ENCODE data around the gene EDC4. TPM values are rescaled to one million over a fixed set of nuclear protein-coding genes. Genes with fewer than 3 reads are reported as not detected.

Gene EDC4, protein sequence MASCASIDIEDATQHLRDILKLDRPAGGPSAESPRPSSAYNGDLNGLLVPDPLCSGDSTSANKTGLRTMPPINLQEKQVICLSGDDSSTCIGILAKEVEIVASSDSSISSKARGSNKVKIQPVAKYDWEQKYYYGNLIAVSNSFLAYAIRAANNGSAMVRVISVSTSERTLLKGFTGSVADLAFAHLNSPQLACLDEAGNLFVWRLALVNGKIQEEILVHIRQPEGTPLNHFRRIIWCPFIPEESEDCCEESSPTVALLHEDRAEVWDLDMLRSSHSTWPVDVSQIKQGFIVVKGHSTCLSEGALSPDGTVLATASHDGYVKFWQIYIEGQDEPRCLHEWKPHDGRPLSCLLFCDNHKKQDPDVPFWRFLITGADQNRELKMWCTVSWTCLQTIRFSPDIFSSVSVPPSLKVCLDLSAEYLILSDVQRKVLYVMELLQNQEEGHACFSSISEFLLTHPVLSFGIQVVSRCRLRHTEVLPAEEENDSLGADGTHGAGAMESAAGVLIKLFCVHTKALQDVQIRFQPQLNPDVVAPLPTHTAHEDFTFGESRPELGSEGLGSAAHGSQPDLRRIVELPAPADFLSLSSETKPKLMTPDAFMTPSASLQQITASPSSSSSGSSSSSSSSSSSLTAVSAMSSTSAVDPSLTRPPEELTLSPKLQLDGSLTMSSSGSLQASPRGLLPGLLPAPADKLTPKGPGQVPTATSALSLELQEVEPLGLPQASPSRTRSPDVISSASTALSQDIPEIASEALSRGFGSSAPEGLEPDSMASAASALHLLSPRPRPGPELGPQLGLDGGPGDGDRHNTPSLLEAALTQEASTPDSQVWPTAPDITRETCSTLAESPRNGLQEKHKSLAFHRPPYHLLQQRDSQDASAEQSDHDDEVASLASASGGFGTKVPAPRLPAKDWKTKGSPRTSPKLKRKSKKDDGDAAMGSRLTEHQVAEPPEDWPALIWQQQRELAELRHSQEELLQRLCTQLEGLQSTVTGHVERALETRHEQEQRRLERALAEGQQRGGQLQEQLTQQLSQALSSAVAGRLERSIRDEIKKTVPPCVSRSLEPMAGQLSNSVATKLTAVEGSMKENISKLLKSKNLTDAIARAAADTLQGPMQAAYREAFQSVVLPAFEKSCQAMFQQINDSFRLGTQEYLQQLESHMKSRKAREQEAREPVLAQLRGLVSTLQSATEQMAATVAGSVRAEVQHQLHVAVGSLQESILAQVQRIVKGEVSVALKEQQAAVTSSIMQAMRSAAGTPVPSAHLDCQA (N-terminal part only)
- polyA plus RNA-seq (2011; rRNA removed), result 18.7 and 31.6 TPM in 2 replicates
- 68.6 and 108 TPM in 2 replicates for polyA minus RNA-seq (2011; rRNA and poly(A)+ RNA removed)

- TF ChIP-seq CTCF (IDR thresholded peaks at IDR 0.05; ENCODE audit: low read depth, low read length), result no peak
- Histone ChIP-seq H3K4me3 (ENCODE audit: low read depth, low read length) (peak within 1 kb of the TSS; percentile 95), H3K27me3 (ENCODE audit: control insufficient read depth, insufficient read depth, low read length) (no peaks in the 10 kb centered on the region), H3K9me3 (ENCODE audit: control insufficient read depth, insufficient read depth, low read length) (no peaks in the 10 kb centered on the region; the same call in 1 of the 2 replicates), H3K27ac (ENCODE audit: low read depth, low read length) (peak within 1 kb of the TSS; percentile 57)
- ChIA-PET CTCF (interaction anchor here (2.8 kb wide), 1 partner anchor 11 kb away, joined by 25 read pairs; the partner anchor contains the start of gene NRN1L), POLR2A (interaction anchor here (0.8 to 1.4 kb wide), 4 partner anchors 19 to 63 kb away, joined by 3 read pairs; partner anchors contain the start of gene CENPT)
- DNase-seq (ENCODE audit: low read depth, low spot score), result peak; percentile 49
Observed at GRCh38 chr16:67872631-67873434, at the start of gene EDC4. EDC4 (plus strand) TSS chr16:67873052; CDS start chr16:67873262, 210 bp downstream.

- CTCF ChIA-PET, result interaction anchor here (2.6 kb wide), 1 partner anchor 8 kb away, joined by 17 read pairs; no protein-coding TSS in a partner anchor
- no peak for DNase-seq (ENCODE audit: low read depth, low spot score)
Observed at GRCh38 chr16:67825119-67825518, 47.7 kb upstream of the EDC4 start.

DNA sequence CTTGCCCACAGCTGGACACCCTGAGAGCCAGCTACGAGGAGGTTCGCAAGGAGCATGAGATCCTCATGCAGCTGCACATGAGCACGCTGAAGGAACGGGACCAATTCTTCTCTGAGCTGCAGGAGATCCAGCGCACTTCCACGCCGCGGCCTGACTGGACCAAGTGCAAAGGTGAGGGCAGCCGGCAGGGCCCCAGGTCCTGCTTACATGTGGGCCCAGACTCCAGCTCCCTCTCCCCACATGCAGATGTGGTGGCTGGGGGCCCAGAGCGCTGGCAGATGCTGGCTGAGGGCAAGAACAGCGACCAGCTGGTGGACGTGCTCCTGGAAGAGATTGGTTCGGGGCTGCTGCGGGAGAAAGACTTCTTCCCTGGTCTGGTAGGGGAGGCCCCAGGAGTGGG, 46.9 kb upstream of the EDC4 start:
- Histone ChIP-seq H3K27me3 (ENCODE audit: control insufficient read depth, insufficient read depth, low read length) (no peaks in the 10 kb centered on the region), H3K4me3 (ENCODE audit: low read depth, low read length) (no peak overlapping the region), H3K27ac (ENCODE audit: low read depth, low read length) (no peak overlapping the region), H3K9me3 (ENCODE audit: control insufficient read depth, insufficient read depth, low read length) (no peaks in the 10 kb centered on the region)
- no peak for TF ChIP-seq CTCF (IDR thresholded peaks at IDR 0.05; ENCODE audit: low read depth, low read length)
- DNase-seq (ENCODE audit: low read depth, low spot score), result no peak
- POLR2A ChIA-PET, result interaction anchor here (0.8 kb wide), 1 partner anchor 15 kb away, joined by 3 read pairs; no protein-coding TSS in a partner anchor
- CTCF ChIA-PET, result interaction anchor here (2.6 kb wide), 1 partner anchor 9 kb away, joined by 17 read pairs; no protein-coding TSS in a partner anchor

More at GRCh38 chr16:67825119-67825518, 47.7 kb upstream of the EDC4 start:
- no peak for TF ChIP-seq CTCF (IDR thresholded peaks at IDR 0.05; ENCODE audit: low read depth, low read length)
- no peaks in the 10 kb centered on the region for H3K9me3 ChIP-seq (ENCODE audit: control insufficient read depth, insufficient read depth, low read length)
- H3K27ac ChIP-seq (ENCODE audit: low read depth, low read length), result no peak overlapping the region
- POLR2A ChIA-PET, result no interaction called here
- no peaks in the 10 kb centered on the region for H3K27me3 ChIP-seq (ENCODE audit: control insufficient read depth, insufficient read depth, low read length)
- no peak overlapping the region for H3K4me3 ChIP-seq (ENCODE audit: low read depth, low read length)

GRCh38 chr16:67828651-67829050, 44.2 kb upstream of the EDC4 start:
- POLR2A ChIA-PET, result no interaction called here
- H3K27me3 ChIP-seq (ENCODE audit: control insufficient read depth, insufficient read depth, low read length), result no peaks in the 10 kb centered on the region
- CTCF ChIA-PET, result no interaction called here
- DNase-seq (ENCODE audit: low read depth, low spot score), result no peak
- H3K27ac ChIP-seq (ENCODE audit: low read depth, low read length), result no peak overlapping the region
- H3K4me3 ChIP-seq (ENCODE audit: low read depth, low read length), result no peak overlapping the region
- no peaks in the 10 kb centered on the region for H3K9me3 ChIP-seq (ENCODE audit: control insufficient read depth, insufficient read depth, low read length)
- TF ChIP-seq CTCF (IDR thresholded peaks at IDR 0.05; ENCODE audit: low read depth, low read length), result no peak

Data from AG04450 (cell line).